ENCODE data around the gene UNC13A.

The UNC13A gene

GRCh38 chr19:17687857-17688784 is at the start of gene UNC13A:
Gene UNC13A (minus strand): TSS chr19:17688354. CDS start chr19:17688199, 155 bp downstream.
- H3K36me3 ChIP-seq, result peaks cover 16% of the 10 kb centered on the region
- no peak for TF ChIP-seq CTCF (IDR thresholded peaks at IDR 0.05; ENCODE audit: low read depth, low read length)
- H3K27me3 ChIP-seq (ENCODE audit: insufficient read depth, low read depth, severe bottlenecking), result no peaks in the 10 kb centered on the region
- DNase-seq, result peak; percentile 83
- H3K27ac ChIP-seq, result peak within 1 kb of the TSS; percentile 91
- H3K9me3 ChIP-seq (ENCODE audit: severe bottlenecking), result no peaks in the 10 kb centered on the region
- peak within 1 kb of the TSS; percentile 98 for H3K4me3 ChIP-seq (ENCODE audit: low read depth, low read length)

GRCh38 chr19:17737690-17738153 is 49.6 kb upstream of the UNC13A start:
- DNase-seq, result no peak
- TF ChIP-seq CTCF (IDR thresholded peaks at IDR 0.05; ENCODE audit: low read depth, low read length), result no peak
- H3K9me3 ChIP-seq (ENCODE audit: severe bottlenecking), result no peaks in the 10 kb centered on the region
- H3K27me3 ChIP-seq (ENCODE audit: insufficient read depth, low read depth, severe bottlenecking), result no peaks in the 10 kb centered on the region
- no peak overlapping the region for H3K4me3 ChIP-seq (ENCODE audit: low read depth, low read length)
- H3K27ac ChIP-seq, result no peak overlapping the region
- H3K36me3 ChIP-seq, result peaks cover 43% of the 10 kb centered on the region

GRCh38 chr19:17735410-17735809 is 47.3 kb upstream of the UNC13A start:
- no peak for TF ChIP-seq CTCF (IDR thresholded peaks at IDR 0.05; ENCODE audit: low read depth, low read length)
- H3K9me3 ChIP-seq (ENCODE audit: severe bottlenecking), result no peaks in the 10 kb centered on the region
- peaks cover 65% of the 10 kb centered on the region for H3K36me3 ChIP-seq
- no peaks in the 10 kb centered on the region for H3K27me3 ChIP-seq (ENCODE audit: insufficient read depth, low read depth, severe bottlenecking)
- no peak overlapping the region for H3K27ac ChIP-seq
- no peak overlapping the region for H3K4me3 ChIP-seq (ENCODE audit: low read depth, low read length)
- no peak for DNase-seq

- Histone ChIP-seq H3K4me3 (ENCODE audit: low read depth, low read length) (no peak overlapping the region), H3K27ac (no peak overlapping the region), H3K9me3 (ENCODE audit: severe bottlenecking) (no peaks in the 10 kb centered on the region), H3K27me3 (ENCODE audit: insufficient read depth, low read depth, severe bottlenecking) (no peaks in the 10 kb centered on the region), H3K36me3 (peaks cover 77% of the 10 kb centered on the region)
- TF ChIP-seq CTCF (IDR thresholded peaks at IDR 0.05; ENCODE audit: low read depth, low read length), result no peak
- DNase-seq, result no peak
Measured at GRCh38 chr19:17734146-17734545, 46.0 kb upstream of the UNC13A start.

GRCh38 chr19:17733127-17733526 is 45.0 kb upstream of the UNC13A start:
- H3K27me3 ChIP-seq (ENCODE audit: insufficient read depth, low read depth, severe bottlenecking), result no peaks in the 10 kb centered on the region
- no peak overlapping the region for H3K4me3 ChIP-seq (ENCODE audit: low read depth, low read length)
- no peak overlapping the region for H3K27ac ChIP-seq
- no peak for TF ChIP-seq CTCF (IDR thresholded peaks at IDR 0.05; ENCODE audit: low read depth, low read length)
- no peaks in the 10 kb centered on the region for H3K9me3 ChIP-seq (ENCODE audit: severe bottlenecking)
- DNase-seq, result no peak
- peaks cover 82% of the 10 kb centered on the region for H3K36me3 ChIP-seq

All from WERI-Rb-1 (cell line).